Gastrocnemius medialis (tissue), 4 donors: ENCODE measurements around the gene OR6S1. TPM values are rescaled to one million over a fixed set of nuclear protein-coding genes. Genes with fewer than 3 reads are reported as not detected.
"Not testable (repeated sequence)": the region's sequence is repeated elsewhere in the genome, so short reads cannot be mapped to it uniquely, and the experiment has no call there.

Experiments
- ATAC-seq, 2 donors: fragments of 150-250 bp; one replicate each; pipeline ENCODE4 v1.9.1; 2016
- DNase-seq, 2 donors: peaks; one replicate each; pipeline ENCODE4 v3.0.0-alpha.2; 2019
- H3K27ac ChIP-seq, 4 donors: fragments of 200-600 bp; sonication (generic); 1 replicate in 1 of 4; 2 replicates in 3 of 4; pipeline ENCODE4 v1.5.1; 2016 to 2018; ENCODE audit warnings: mild to moderate bottlenecking in 2 of 4, moderate library complexity in 1 of 4
- H3K27me3 ChIP-seq, 3 donors: fragments of 200-600 bp; sonication (generic) in 2 of 3; 1 replicate in 1 of 3; 2 replicates in 2 of 3; pipeline versions ENCODE4 v1.5.1 to v1.6.0; 2016 to 2019; ENCODE audit warnings: mild to moderate bottlenecking in 1 of 3, moderate library complexity in 1 of 3
- H3K36me3 ChIP-seq, 2 donors: fragments of 200-600 bp; sonication (generic) in 1 of 2; one replicate each; pipeline ENCODE4 v1.5.1; 2017 to 2018
- H3K4me1 ChIP-seq, 2 donors: fragments of 200-600 bp; sonication (generic) in 1 of 2; one replicate each; pipeline ENCODE4 v1.5.1; 2016 to 2017; ENCODE audit warnings: mild to moderate bottlenecking in 2 of 2
- H3K4me3 ChIP-seq, 4 donors: fragments of 200-600 bp; sonication (generic) in 3 of 4; 1 replicate in 1 of 4; 2 replicates in 3 of 4; pipeline ENCODE4 v1.5.1; 2016 to 2019; ENCODE audit warnings: mild to moderate bottlenecking in 2 of 4
- H3K9me3 ChIP-seq, 3 donors: fragments of 200-600 bp; sonication (generic) in 2 of 3; 1 replicate in 1 of 3; 2 replicates in 2 of 3; pipeline ENCODE4 v1.5.1; 2016 to 2019
- CTCF ChIP-seq, 5 experiments: fragments of 450-650 bp in 3 of 5; fragments of 200-600 bp in 2 of 5; sonication (generic) in 2 of 5; IDR thresholded peaks in 4 of 5; conservative IDR thresholded peaks in 1 of 5; 1 replicate in 4 of 5; 2 replicates in 1 of 5; pipeline ENCODE4 v1.5.1; 2016 to 2019; ENCODE audit warnings: antibody characterized with exemption in 5 of 5, mild to moderate bottlenecking in 3 of 5, moderate library complexity in 3 of 5
- POLR2A ChIP-seq, 2 donors: fragments of 450-650 bp; IDR thresholded peaks; one replicate each; pipeline ENCODE4 v1.6.1; 2017; ENCODE audit warnings: antibody characterized with exemption in 2 of 2, mild to moderate bottlenecking in 2 of 2, moderate library complexity in 2 of 2
- in situ Hi-C, 4 donors: fragments of 200-750 bp; cut with MboI; loops; one replicate each; pipeline versions ENCODE4 v1.15.0 to v1.8.0; 2017; ENCODE audit warnings: low sequenced_read_pairs in 4 of 4
- intact Hi-C: fragments of 100-400 bp; cut with DNase I; formaldehyde crosslinking; loops from one replicate; pipeline ENCODE4 v1.15.1; 2023; ENCODE audit warnings: low total_unique reads
- total RNA-seq, 4 donors: library from RNA; depleted of rRNA; stranded (reverse); fragments of >200 nt; gene quantifications; one replicate each; pipeline versions ENCODE4 v1.1.0 to v1.2.3, GENCODE V29; 2016

Gene OR6S1
- total RNA-seq, 4 donors from 2014 or later, result not detected

- Histone ChIP-seq H3K9me3 (no peaks in the 10 kb centered on the region), H3K4me1 (no peaks in the 10 kb centered on the region), H3K36me3 (no peaks in the 10 kb centered on the region), H3K27ac (no peak overlapping the region), H3K4me3 (no peak overlapping the region), H3K27me3 (peaks cover 0 to 5% (median 0%) of the 10 kb centered on the region in 3 donors)
- intact Hi-C loops, result no loop called here
- TF ChIP-seq POLR2A (IDR thresholded peaks at IDR 0.05), result no peak
- no peak for TF ChIP-seq CTCF (IDR thresholded peaks at IDR 0.05 in 4 of 5, conservative IDR thresholded peaks at IDR 0.05 in 1 of 5)
- DNase-seq, result no peak
- in situ Hi-C loops, result no loop called here
- no peak for ATAC-seq
Observed at GRCh38 chr14:20597108-20597507, 44.4 kb downstream of the OR6S1 start.

GRCh38 chr14:20595726-20596125, 45.8 kb downstream of the OR6S1 start:
- H3K4me3 ChIP-seq, in situ Hi-C loops: not testable (repeated sequence)

GRCh38 chr14:20592574-20592973, 48.9 kb downstream of the OR6S1 start:
- in situ Hi-C loops, result no loop called here
- ATAC-seq (no peak), DNase-seq (no peak)
- intact Hi-C loops, result no loop called here
- Histone ChIP-seq H3K27me3 (peaks cover 0 to 8% (median 6%) of the 10 kb centered on the region in 3 donors), H3K4me3 (no peak overlapping the region), H3K4me1 (no peaks in the 10 kb centered on the region), H3K36me3 (no peaks in the 10 kb centered on the region), H3K27ac (no peak overlapping the region), H3K9me3 (no peaks in the 10 kb centered on the region)
- TF ChIP-seq CTCF (IDR thresholded peaks at IDR 0.05 in 4 of 5, conservative IDR thresholded peaks at IDR 0.05 in 1 of 5), result no peak
- TF ChIP-seq POLR2A (IDR thresholded peaks at IDR 0.05), result no peak

More at GRCh38 chr14:20595726-20596125, 45.8 kb downstream of the OR6S1 start:
- DNase-seq, H3K4me1 ChIP-seq, H3K27me3 ChIP-seq, H3K9me3 ChIP-seq, intact Hi-C loops, H3K36me3 ChIP-seq, ATAC-seq, H3K27ac ChIP-seq: not testable (repeated sequence)

GRCh38 chr14:20591235-20591634, 50.3 kb downstream of the OR6S1 start, which contains the start of gene RNASE12:
RNASE12 (minus strand) TSS chr14:20591376; CDS start chr14:20590723, 653 bp downstream.
- TF ChIP-seq POLR2A (IDR thresholded peaks at IDR 0.05) (no peak), CTCF (IDR thresholded peaks at IDR 0.05 in 4 of 5, conservative IDR thresholded peaks at IDR 0.05 in 1 of 5) (no peak)
- H3K4me1 ChIP-seq, result no peaks in the 10 kb centered on the region
- no peak for DNase-seq
- H3K27me3 ChIP-seq, result peaks cover 0 to 8% (median 6%) of the 10 kb centered on the region in 3 donors
- ATAC-seq, result no peak
- H3K27ac ChIP-seq, result no peak within 1 kb of the TSS
- H3K9me3 ChIP-seq, result no peaks in the 10 kb centered on the region
- in situ Hi-C loops, result no loop called here
- intact Hi-C loops, result no loop called here
- H3K36me3 ChIP-seq, result no peaks in the 10 kb centered on the region
- H3K4me3 ChIP-seq, result no peak within 1 kb of the TSS

Other genes with a start within 250 kb of the OR6S1 start
- gene TEP1, start 228.2 kb downstream of the OR6S1 start, total RNA-seq, result 10 to 100 TPM in 2 of 4 donors, 1 to 10 TPM in 2; 7.2 to 25.7 (median 12.0) TPM
- 1 to 10 TPM; 1.9 to 4.7 (median 3.5) TPM for gene KLHL33, start 205.5 kb downstream of the OR6S1 start, total RNA-seq
- gene OSGEP, start 186.9 kb downstream of the OR6S1 start, total RNA-seq, result 10 to 100 TPM; 15.8 to 21.7 (median 20.5) TPM
- 100 to 1,000 TPM in 2 of 4 donors, 10 to 100 TPM in 2; 65.6 to 132 (median 94.2) TPM for gene APEX1, start 186.5 kb downstream of the OR6S1 start, total RNA-seq
- 10 to 100 TPM; 18.8 to 38.5 (median 21.7) TPM for gene PIP4P1, start 180.3 kb downstream of the OR6S1 start, total RNA-seq
- gene PNP, start 172.3 kb downstream of the OR6S1 start, total RNA-seq, result 1 to 10 TPM; 1.6 to 7.5 (median 3.0) TPM
- not detected for gene RNASE10, start 136.2 kb downstream of the OR6S1 start, total RNA-seq
- gene RNASE9, start 80.6 kb downstream of the OR6S1 start, total RNA-seq, result not detected
- not detected for gene RNASE11, start 53.7 kb downstream of the OR6S1 start, total RNA-seq
- not detected for gene RNASE12, start 50.3 kb downstream of the OR6S1 start, total RNA-seq
- gene RNASE4, start 42.9 kb upstream of the OR6S1 start, total RNA-seq, result 10 to 100 TPM; 12.2 to 21.3 (median 18.9) TPM
- 10 to 100 TPM in 1 of 4 donors, 1 to 10 TPM in 3; 3.9 to 10.5 (median 5.6) TPM for gene ANG, start 47.1 kb upstream of the OR6S1 start, total RNA-seq
- gene EDDM3A, start 104.2 kb upstream of the OR6S1 start, total RNA-seq, result not detected
- not detected for gene EDDM3B, start 126.7 kb upstream of the OR6S1 start, total RNA-seq
- gene RNASE6, start 139.6 kb upstream of the OR6S1 start, total RNA-seq, result 1 to 10 TPM in 3 of 4 donors, under 1 TPM in 1; 0.61 to 5.9 (median 4.8) TPM
- gene RNASE1, start 161.2 kb upstream of the OR6S1 start, total RNA-seq, result 100 to 1,000 TPM; 157 to 198 (median 190) TPM
- gene RNASE3, start 249.7 kb upstream of the OR6S1 start, total RNA-seq, result not detected